OCI-LY7 (cell line): Measurements from ENCODE around the gene EMC6. TPM values are rescaled to one million over a fixed set of nuclear protein-coding genes. Genes with fewer than 3 reads are reported as not detected.

Experiments
- BruUV-seq: library from RNA; stranded (reverse); fragments of 400-500 nt; replicated peaks from 2 replicates; lab custom pipeline; 2021; lab: Mats Ljungman, UMichigan
- CTCF ChIA-PET: fragments of 300-600 bp; sonication (Branson Sonifier 250); formaldehyde crosslinking; loops from one replicate; lab custom pipeline; 2022; ENCODE audit warnings: antibody characterized with exemption; ENCODE audit not compliant: unreplicated experiment; lab: Charles Lee
- POLR2A ChIA-PET: fragments of 300-600 bp; sonication (Branson Sonifier 250); formaldehyde crosslinking; loops from one replicate; lab custom pipeline; 2022; ENCODE audit warnings: antibody characterized with exemption; lab: Charles Lee
- DNase-seq: peaks from one replicate; pipeline ENCODE4 v3.0.0-alpha.2; 2015; ENCODE audit warnings: low spot score
- H2AFZ ChIP-seq: fragments of 200-600 bp; sonication (generic), shearing (Covaris generic); 2 replicates; pipeline ENCODE4 v1.6.1; 2014; ENCODE audit warnings: mild to moderate bottlenecking, antibody characterized with exemption, low read length, moderate library complexity
- H3K27ac ChIP-seq: fragments of 200-600 bp; sonication (generic); 2 replicates; pipeline ENCODE4 v1.5.1; 2014; ENCODE audit warnings: mixed run types, low read depth, mild to moderate bottlenecking, moderate library complexity, low read length, inconsistent platforms; ENCODE audit not compliant: poor library complexity, severe bottlenecking
- H3K36me3 ChIP-seq: fragments of 200-600 bp; sonication (generic); 2 replicates; pipeline ENCODE4 v1.6.1; 2014; ENCODE audit warnings: mild to moderate bottlenecking, antibody characterized with exemption, low read length, moderate library complexity, mixed read lengths; ENCODE audit not compliant: insufficient read depth
- H3K4me1 ChIP-seq: fragments of 200-600 bp; sonication (generic); 2 replicates; pipeline ENCODE4 v1.5.1; 2014; ENCODE audit warnings: mild to moderate bottlenecking, low read length; ENCODE audit not compliant: insufficient read depth, poor library complexity, severe bottlenecking
- H3K4me2 ChIP-seq: fragments of 200-600 bp; sonication (generic); 2 replicates; pipeline ENCODE4 v1.6.1; 2014; ENCODE audit warnings: mild to moderate bottlenecking, low read length
- H3K4me3 ChIP-seq: fragments of 200-600 bp; sonication (generic); 2 replicates; pipeline ENCODE4 v1.5.1; 2014; ENCODE audit warnings: mild to moderate bottlenecking, low read depth, low read length; ENCODE audit not compliant: poor library complexity, severe bottlenecking
- H3K79me2 ChIP-seq: fragments of 200-600 bp; sonication (generic); 2 replicates; pipeline ENCODE4 v1.6.1; 2016; ENCODE audit warnings: low read depth, mild to moderate bottlenecking, low read length, moderate library complexity, mixed read lengths; ENCODE audit not compliant: insufficient read depth
- H3K9me2 ChIP-seq: fragments of 200-600 bp; sonication (generic); 2 replicates; pipeline ENCODE4 v1.6.1; 2016; ENCODE audit warnings: mild to moderate bottlenecking, low read length, mixed read lengths; ENCODE audit not compliant: insufficient read depth
- H3K9me3 ChIP-seq: fragments of 200-600 bp; sonication (generic); 2 replicates; pipeline ENCODE4 v1.6.1; 2014; ENCODE audit warnings: mild to moderate bottlenecking, mixed run types, low read length, mixed read lengths
- H4K20me1 ChIP-seq: fragments of 200-600 bp; sonication (generic); 2 replicates; pipeline ENCODE4 v1.6.1; 2014; ENCODE audit warnings: mild to moderate bottlenecking, antibody characterized with exemption, low read length, moderate library complexity, mixed read lengths; ENCODE audit not compliant: insufficient read depth
- CTCF ChIP-seq: fragments of 200-600 bp; sonication (generic); conservative IDR thresholded peaks from 2 replicates; pipeline ENCODE4 v1.5.1; 2014; ENCODE audit warnings: mild to moderate bottlenecking, antibody characterized with exemption, low read length, moderate library complexity, mixed read lengths
- EZH2phosphoT487 ChIP-seq: fragments of 200-600 bp; sonication (generic); IDR thresholded peaks from 2 replicates; pipeline ENCODE4 v1.6.1; 2018; ENCODE audit warnings: low read depth, borderline replicate concordance, mild to moderate bottlenecking, mixed run types, antibody characterized with exemption, low read length, moderate library complexity, mixed read lengths
- intact Hi-C: fragments of 100-400 bp; cut with micrococcal nuclease; formaldehyde crosslinking; loops from one replicate; pipeline ENCODE4 v1.10.0; 2022; ENCODE audit not compliant: unreplicated experiment
- total RNA-seq, 2 experiments: library from RNA; depleted of rRNA in 1 of 2; stranded (reverse); fragments of >200 nt in 1 of 2; shearing (Covaris generic) in 1 of 2; gene quantifications; 2 replicates each; pipeline ENCODE4 v1.2.3, GENCODE V29; 2014 to 2022

Gene EMC6
- total RNA-seq, 2 experiments from 2014 or later, result 36.0 to 54.6 TPM

- no peaks in the 10 kb centered on the region for H3K9me2 ChIP-seq
- H2AFZ ChIP-seq, result no peak overlapping the region
- H3K36me3 ChIP-seq, result peaks cover 73% of the 10 kb centered on the region
- TF ChIP-seq CTCF, result no peak
- TF ChIP-seq EZH2phosphoT487, result no peak
- DNase-seq, result no peak
- intact Hi-C loops, result no loop called here
- no peak overlapping the region for H3K27ac ChIP-seq
- peaks cover 6% of the 10 kb centered on the region; the same call in 1 of the 2 replicates for H4K20me1 ChIP-seq
- H3K4me3 ChIP-seq, result no peak overlapping the region
- peaks cover 25% of the 10 kb centered on the region for H3K79me2 ChIP-seq
- BruUV-seq, result no TSS peak
- H3K9me3 ChIP-seq, result no peaks in the 10 kb centered on the region
- peaks cover 18% of the 10 kb centered on the region for H3K4me1 ChIP-seq
- no peak overlapping the region for H3K4me2 ChIP-seq
- ChIA-PET POLR2A (no interaction called here), CTCF (no interaction called here)
Observed at GRCh38 chr17:3672571-3672970, 4.0 kb downstream of the EMC6 start.

- no TSS peak for BruUV-seq
- H3K27ac ChIP-seq, result no peak overlapping the region
- H3K9me3 ChIP-seq, result no peaks in the 10 kb centered on the region
- no peak overlapping the region for H3K4me3 ChIP-seq
- peaks cover 4% of the 10 kb centered on the region; the same call in 1 of the 2 replicates for H3K79me2 ChIP-seq
- no peak for DNase-seq
- peaks cover 79% of the 10 kb centered on the region for H3K36me3 ChIP-seq
- H2AFZ ChIP-seq, result no peak overlapping the region
- intact Hi-C loops, result no loop called here
- TF ChIP-seq CTCF (no peak), EZH2phosphoT487 (no peak)
- no peak overlapping the region for H3K4me2 ChIP-seq
- H3K4me1 ChIP-seq, result no peaks in the 10 kb centered on the region
- POLR2A ChIA-PET, result no interaction called here
- H3K9me2 ChIP-seq, result no peaks in the 10 kb centered on the region
- CTCF ChIA-PET, result no interaction called here
- no peaks in the 10 kb centered on the region for H4K20me1 ChIP-seq
Observed at GRCh38 chr17:3675886-3676285, 7.3 kb downstream of the EMC6 start.

- intact Hi-C loops, result no loop called here
- no peak for DNase-seq
- Histone ChIP-seq H2AFZ (no peak overlapping the region), H3K4me3 (no peak overlapping the region), H3K4me2 (no peak overlapping the region), H4K20me1 (no peaks in the 10 kb centered on the region), H3K27ac (no peak overlapping the region), H3K4me1 (peaks cover 5% of the 10 kb centered on the region), H3K36me3 (peaks cover 80% of the 10 kb centered on the region), H3K9me2 (no peaks in the 10 kb centered on the region), H3K79me2 (no peaks in the 10 kb centered on the region), H3K9me3 (no peaks in the 10 kb centered on the region)
- ChIA-PET CTCF (no interaction called here), POLR2A (no interaction called here)
- TF ChIP-seq CTCF (no peak), EZH2phosphoT487 (no peak)
- no TSS peak for BruUV-seq
Observed at GRCh38 chr17:3678095-3678820, 9.6 kb downstream of the EMC6 start.
